A673 (cell line): ENCODE data around the gene B4GALT6. TPM values are rescaled to one million over a fixed set of nuclear protein-coding genes. Genes with fewer than 3 reads are reported as not detected.

Experiments used
- BruUV-seq: library from RNA; stranded (reverse); fragments of 400-500 nt; replicated peaks from 2 replicates; lab custom pipeline; 2021; lab: Mats Ljungman, UMichigan
- CTCF ChIA-PET: fragments of 300-600 bp; sonication (Branson Sonifier 250); formaldehyde crosslinking; loops from one replicate; lab custom pipeline; 2022; ENCODE audit warnings: antibody characterized with exemption; lab: Charles Lee
- POLR2A ChIA-PET: fragments of 300-600 bp; sonication (Branson Sonifier 250); formaldehyde crosslinking; loops from one replicate; lab custom pipeline; 2022; ENCODE audit warnings: antibody characterized with exemption; ENCODE audit not compliant: low non-redundant PET; lab: Charles Lee
- DNase-seq: peaks from one replicate; pipeline ENCODE4 v3.0.0-alpha.2; 2015; ENCODE audit warnings: low spot score
- H3K27ac ChIP-seq: fragments of 200-600 bp; sonication (generic); 2 replicates; pipeline ENCODE4 v1.5.1; 2016; ENCODE audit warnings: mixed run types, low read depth, mild to moderate bottlenecking, mixed read lengths, antibody characterized with exemption, low read length; ENCODE audit not compliant: poor library complexity, severe bottlenecking
- H3K27me3 ChIP-seq: fragments of 200-600 bp; sonication (generic); replicated peaks from 2 replicates; pipeline ENCODE4 v1.6.1; 2017; ENCODE audit warnings: mixed run types, low read depth, mild to moderate bottlenecking, mixed read lengths, antibody characterized with exemption, low read length; ENCODE audit not compliant: insufficient read depth, poor library complexity
- H3K36me3 ChIP-seq: fragments of 200-600 bp; sonication (generic); 2 replicates; pipeline ENCODE4 v1.6.1; 2016; ENCODE audit warnings: mixed run types, mild to moderate bottlenecking, mixed read lengths, antibody characterized with exemption, low read length; ENCODE audit not compliant: insufficient read depth, poor library complexity, severe bottlenecking
- H3K4me1 ChIP-seq: fragments of 200-600 bp; sonication (generic); 2 replicates; pipeline ENCODE4 v1.6.1; 2017; ENCODE audit warnings: mixed run types, mild to moderate bottlenecking, mixed read lengths, antibody characterized with exemption, low read length; ENCODE audit not compliant: insufficient read depth, poor library complexity, severe bottlenecking
- H3K4me3 ChIP-seq: fragments of 200-600 bp; sonication (generic); 2 replicates; pipeline ENCODE4 v1.5.1; 2016; ENCODE audit warnings: low read depth, mixed run types, mild to moderate bottlenecking, mixed read lengths, low read length; ENCODE audit not compliant: poor library complexity, severe bottlenecking
- H3K9me3 ChIP-seq: fragments of 200-600 bp; sonication (generic); 2 replicates; pipeline ENCODE4 v1.6.1; 2016; ENCODE audit warnings: mixed run types, low read depth, mild to moderate bottlenecking, mixed read lengths, antibody characterized with exemption, low read length; ENCODE audit not compliant: poor library complexity, severe bottlenecking
- CTCF ChIP-seq: fragments of 300-800, 200-600 bp; sonication (generic); conservative IDR thresholded peaks from 2 replicates; pipeline ENCODE4 v1.5.1; 2017; ENCODE audit warnings: low read depth, mild to moderate bottlenecking, antibody characterized with exemption, low read length, moderate library complexity, mixed read lengths
- EZH2 ChIP-seq: fragments of 200-600 bp; sonication (generic); IDR thresholded peaks from 2 replicates; pipeline ENCODE4 v1.6.1; 2017; ENCODE audit warnings: borderline replicate concordance, low read depth, mild to moderate bottlenecking, mixed read lengths, antibody characterized with exemption, low read length; ENCODE audit not compliant: poor library complexity, severe bottlenecking
- intact Hi-C: fragments of 100-400 bp; cut with micrococcal nuclease; formaldehyde crosslinking; loops from one replicate; pipeline ENCODE4 v1.10.0; 2022; ENCODE audit not compliant: unreplicated experiment
- total RNA-seq: library from RNA; stranded (reverse); gene quantifications from 2 replicates; pipeline ENCODE4 v1.2.3, GENCODE V29; 2021

B4GALT6 gene
- total RNA-seq, 1 experiment from 2014 or later = 6.0 TPM

GRCh38 chr18:31683968-31684278 is 458 bp downstream of the B4GALT6 start:
- no TSS peak for BruUV-seq
- TF ChIP-seq EZH2 (no peak), CTCF (no peak)
- no peak for DNase-seq
- Histone ChIP-seq H3K4me3 (peak overlapping the region; percentile 53), H3K36me3 (no peaks in the 10 kb centered on the region), H3K4me1 (no peaks in the 10 kb centered on the region), H3K9me3 (no peaks in the 10 kb centered on the region), H3K27ac (no peak overlapping the region), H3K27me3 (peaks cover 37% of the 10 kb centered on the region)
- POLR2A ChIA-PET = no interaction called here
- CTCF ChIA-PET = no interaction called here
- intact Hi-C loops = no loop called here

GRCh38 chr18:31683106-31683505 is 1.3 kb downstream of the B4GALT6 start:
- CTCF ChIA-PET = no interaction called here
- DNase-seq = no peak
- Histone ChIP-seq H3K4me1 (no peaks in the 10 kb centered on the region), H3K36me3 (no peaks in the 10 kb centered on the region), H3K27ac (no peak overlapping the region), H3K4me3 (no peak overlapping the region), H3K9me3 (no peaks in the 10 kb centered on the region), H3K27me3 (peaks cover 37% of the 10 kb centered on the region)
- BruUV-seq = no TSS peak
- TF ChIP-seq CTCF = no peak
- no peak for TF ChIP-seq EZH2
- intact Hi-C loops = no loop called here
- POLR2A ChIA-PET = no interaction called here

- CTCF ChIA-PET = no interaction called here
- H3K4me3 ChIP-seq = no peak overlapping the region
- peaks cover 37% of the 10 kb centered on the region for H3K27me3 ChIP-seq
- DNase-seq = no peak
- H3K4me1 ChIP-seq = peaks cover 10% of the 10 kb centered on the region
- POLR2A ChIA-PET = no interaction called here
- no peak overlapping the region for H3K27ac ChIP-seq
- H3K36me3 ChIP-seq = no peaks in the 10 kb centered on the region
- intact Hi-C loops = no loop called here
- no TSS peak for BruUV-seq
- H3K9me3 ChIP-seq = no peaks in the 10 kb centered on the region
- TF ChIP-seq CTCF (peak; percentile 37), EZH2 (no peak)
Observed at GRCh38 chr18:31680831-31681568, 3.4 kb downstream of the B4GALT6 start.
